Natural killer cell treated with Interleukin-12 subunit alpha and Interleukin-12 subunit beta and Interleukin-15 and Interleukin-18, amount 100 ng/mL, for 72 hours (primary cell): Measurements from ENCODE around the gene OPRM1. TPM values are rescaled to one million over a fixed set of nuclear protein-coding genes. Genes with fewer than 3 reads are reported as not detected.
A peak's percentile ranks its signal among the peaks of the same experiment; 100 is the strongest.

Source experiments
- ATAC-seq, 2 donors: fragments of 150-1000 bp; cut with Tn5 transposase in 1 of 2; sonication (Bioruptor Pico), chemical (Tn5 transposase) in 1 of 2; 2 replicates each; pipeline ENCODE4 v1.10.0; 2021
- DNase-seq: peaks from one replicate; pipeline ENCODE4 v3.0.0; 2022; ENCODE audit warnings: low spot score
- H3K27ac Mint-ChIP-seq, 2 donors: 1 replicate in 1 of 2; 2 replicates in 1 of 2; pipeline ENCODE4 v1.8.0; 2022; ENCODE audit warnings: mixed read lengths in 2 of 2, mild to moderate bottlenecking in 1 of 2, moderate library complexity in 1 of 2
- H3K27me3 Mint-ChIP-seq, 2 donors: 1 replicate in 1 of 2; 2 replicates in 1 of 2; pipeline ENCODE4 v1.8.0; 2022; ENCODE audit warnings: mixed read lengths in 2 of 2
- H3K36me3 Mint-ChIP-seq: one replicate; pipeline ENCODE4 v1.8.0; 2022; ENCODE audit warnings: mixed read lengths
- H3K4me1 Mint-ChIP-seq, 2 donors: 1 replicate in 1 of 2; 2 replicates in 1 of 2; pipeline ENCODE4 v1.8.0; 2022; ENCODE audit warnings: low read depth in 2 of 2, mixed read lengths in 2 of 2, mild to moderate bottlenecking in 1 of 2
- H3K4me3 Mint-ChIP-seq: one replicate; pipeline ENCODE4 v1.8.0; 2022; ENCODE audit warnings: mixed read lengths
- H3K9me3 Mint-ChIP-seq: 2 replicates; pipeline ENCODE4 v1.8.0; 2022; ENCODE audit warnings: mixed read lengths
- total RNA-seq, 2 donors: library from RNA; stranded (reverse); gene quantifications; one replicate each; pipeline ENCODE4 v1.2.3, GENCODE V29; 2022

Gene OPRM1
- total RNA-seq, 2 donors from 2014 or later: not detected

DNA sequence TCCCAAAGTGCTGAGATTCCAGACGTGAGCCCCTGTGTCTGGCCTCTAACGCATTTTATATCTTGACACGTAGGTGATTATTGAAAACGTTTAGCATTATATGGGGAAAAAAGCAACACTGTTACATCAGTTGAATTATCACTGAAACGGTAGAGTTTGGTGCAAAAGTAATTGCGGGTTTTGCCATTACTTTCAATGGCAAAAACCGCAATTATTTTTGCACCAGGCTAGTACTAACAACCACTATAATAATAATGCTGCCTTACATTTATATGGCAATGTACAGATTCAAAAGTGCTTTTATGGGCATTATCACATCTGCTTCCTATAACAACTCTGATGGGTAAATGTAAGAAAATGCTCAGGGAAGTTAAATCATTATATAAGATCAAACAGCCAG lies 57.3 kb downstream of the OPRM1 start:
- no peaks in the 10 kb centered on the region for H3K36me3 Mint-ChIP-seq
- DNase-seq: no peak
- no peak overlapping the region for H3K4me3 Mint-ChIP-seq
- H3K9me3 Mint-ChIP-seq: peaks cover 4% of the 10 kb centered on the region
- H3K27me3 Mint-ChIP-seq: peaks cover 0 to 8% of the 10 kb centered on the region in 2 donors
- no peaks in the 10 kb centered on the region for H3K4me1 Mint-ChIP-seq
- ATAC-seq: no peak
- no peak overlapping the region for H3K27ac Mint-ChIP-seq

- Mint-ChIP-seq H3K27ac (no peak overlapping the region), H3K27me3 (peaks cover 0 to 9% of the 10 kb centered on the region in 2 donors), H3K4me1 (no peaks in the 10 kb centered on the region), H3K36me3 (no peaks in the 10 kb centered on the region), H3K9me3 (peaks cover 4% of the 10 kb centered on the region), H3K4me3 (no peak overlapping the region)
- DNase-seq: no peak
- no peak for ATAC-seq
Measured at GRCh38 chr6:154096834-154097233, 57.8 kb downstream of the OPRM1 start.

DNA sequence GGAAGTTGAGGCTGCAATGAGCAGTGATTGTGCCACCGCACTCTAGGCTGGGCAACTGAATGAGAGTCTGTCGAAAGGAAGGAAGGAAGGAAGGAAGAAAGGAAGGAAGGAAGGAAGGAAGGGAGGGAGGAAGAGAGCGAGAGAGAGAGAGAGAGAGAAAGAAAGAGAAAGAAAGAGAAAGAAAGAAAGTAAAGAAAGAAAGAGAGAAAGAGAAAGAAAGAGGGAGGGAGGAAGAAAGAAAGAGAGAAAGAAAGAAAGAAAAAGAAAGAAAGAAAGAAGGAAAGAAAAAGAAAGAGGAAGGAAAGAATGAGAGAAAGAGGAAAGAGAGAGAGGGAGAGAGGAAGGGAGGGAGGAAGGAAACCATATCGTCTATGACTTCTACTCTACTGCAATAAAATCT lies 60.2 kb downstream of the OPRM1 start:
- H3K27me3 Mint-ChIP-seq: peaks cover 7 to 14% of the 10 kb centered on the region in 2 donors
- no peak for DNase-seq
- H3K27ac Mint-ChIP-seq: no peak overlapping the region
- H3K36me3 Mint-ChIP-seq: no peaks in the 10 kb centered on the region
- ATAC-seq: no peak
- H3K4me3 Mint-ChIP-seq: no peak overlapping the region
- peaks cover 4% of the 10 kb centered on the region for H3K9me3 Mint-ChIP-seq
- no peaks in the 10 kb centered on the region for H3K4me1 Mint-ChIP-seq

DNA sequence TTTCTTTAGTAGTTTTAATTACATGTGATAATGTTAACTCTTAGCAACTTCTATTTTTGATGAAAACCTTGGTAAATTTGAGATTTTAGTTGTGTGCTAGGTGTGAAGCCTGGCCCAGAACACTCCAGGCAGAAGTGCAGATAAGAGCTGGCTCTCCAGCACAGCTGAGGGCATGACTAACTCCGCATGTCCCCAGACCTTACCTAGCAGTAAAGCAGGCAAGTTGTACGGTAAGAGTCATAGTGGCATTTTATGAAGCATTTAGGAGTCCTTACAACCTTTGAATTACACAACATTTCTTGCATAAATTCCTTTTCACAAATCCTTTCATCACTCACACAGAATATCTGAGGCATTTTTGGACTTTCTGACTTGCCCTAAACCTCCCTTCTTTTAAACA lies 67.2 kb downstream of the OPRM1 start:
- DNase-seq (no peak), ATAC-seq (no peak)
- no peaks in the 10 kb centered on the region for H3K36me3 Mint-ChIP-seq
- no peaks in the 10 kb centered on the region for H3K4me1 Mint-ChIP-seq
- no peak overlapping the region for H3K27ac Mint-ChIP-seq
- H3K27me3 Mint-ChIP-seq: peaks cover 7 to 15% of the 10 kb centered on the region in 2 donors
- no peaks in the 10 kb centered on the region for H3K9me3 Mint-ChIP-seq
- no peak overlapping the region for H3K4me3 Mint-ChIP-seq

GRCh38 chr6:154111025-154111424 lies 72.0 kb downstream of the OPRM1 start:
- H3K4me3 Mint-ChIP-seq: no peak overlapping the region
- peaks cover 0 to 2% of the 10 kb centered on the region in 2 donors for H3K4me1 Mint-ChIP-seq
- DNase-seq (no peak), ATAC-seq (no peak)
- H3K27ac Mint-ChIP-seq: no peak overlapping the region
- H3K27me3 Mint-ChIP-seq: peaks cover 0 to 8% of the 10 kb centered on the region in 2 donors
- H3K9me3 Mint-ChIP-seq: no peaks in the 10 kb centered on the region
- H3K36me3 Mint-ChIP-seq: no peaks in the 10 kb centered on the region

GRCh38 chr6:154112181-154112809 lies 73.3 kb downstream of the OPRM1 start:
- DNase-seq (no peak), ATAC-seq (peak; percentile 57 to 75)
- Mint-ChIP-seq H3K4me1 (peaks cover 0 to 2% of the 10 kb centered on the region in 2 donors), H3K27me3 (peaks cover 5 to 9% of the 10 kb centered on the region in 2 donors), H3K4me3 (no peak overlapping the region), H3K9me3 (no peaks in the 10 kb centered on the region), H3K27ac (no peak overlapping the region), H3K36me3 (no peaks in the 10 kb centered on the region)

- H3K4me3 Mint-ChIP-seq: no peak overlapping the region
- H3K4me1 Mint-ChIP-seq: peaks cover 0 to 2% of the 10 kb centered on the region in 2 donors
- no peak overlapping the region for H3K27ac Mint-ChIP-seq
- peaks cover 7 to 12% of the 10 kb centered on the region in 2 donors for H3K27me3 Mint-ChIP-seq
- no peaks in the 10 kb centered on the region for H3K9me3 Mint-ChIP-seq
- no peaks in the 10 kb centered on the region for H3K36me3 Mint-ChIP-seq
- ATAC-seq: no peak
- DNase-seq: no peak
Measured at GRCh38 chr6:154113392-154113791, 74.4 kb downstream of the OPRM1 start.

GRCh38 chr6:154117485-154117884 lies 78.4 kb downstream of the OPRM1 start:
- Mint-ChIP-seq H3K9me3 (no peaks in the 10 kb centered on the region), H3K4me1 (no peaks in the 10 kb centered on the region), H3K36me3 (no peaks in the 10 kb centered on the region), H3K27me3 (peaks cover 10 to 21% of the 10 kb centered on the region in 2 donors), H3K27ac (no peak overlapping the region), H3K4me3 (no peak overlapping the region)
- no peak for ATAC-seq
- DNase-seq: no peak

GRCh38 chr6:154122195-154122925 lies 83.3 kb downstream of the OPRM1 start:
- no peak for DNase-seq
- H3K27me3 Mint-ChIP-seq: peaks cover 10 to 21% of the 10 kb centered on the region in 2 donors
- peaks cover 10 to 11% of the 10 kb centered on the region in 2 donors for H3K4me1 Mint-ChIP-seq
- no peak overlapping the region for H3K27ac Mint-ChIP-seq
- H3K36me3 Mint-ChIP-seq: no peaks in the 10 kb centered on the region
- no peaks in the 10 kb centered on the region for H3K9me3 Mint-ChIP-seq
- no peak overlapping the region for H3K4me3 Mint-ChIP-seq
- ATAC-seq: no peak

GRCh38 chr6:154123155-154123956 lies 84.3 kb downstream of the OPRM1 start:
- Mint-ChIP-seq H3K4me3 (no peak overlapping the region), H3K27ac (peak overlapping the region in 1 of 2 donors; percentile 11), H3K4me1 (peaks cover 10 to 11% of the 10 kb centered on the region in 2 donors), H3K27me3 (peaks cover 8 to 21% of the 10 kb centered on the region in 2 donors), H3K36me3 (no peaks in the 10 kb centered on the region), H3K9me3 (no peaks in the 10 kb centered on the region)
- DNase-seq (no peak), ATAC-seq (no peak)

- ATAC-seq (no peak), DNase-seq (no peak)
- peaks cover 8 to 9% of the 10 kb centered on the region in 2 donors for H3K27me3 Mint-ChIP-seq
- H3K4me1 Mint-ChIP-seq: peaks cover 10 to 11% of the 10 kb centered on the region in 2 donors
- H3K36me3 Mint-ChIP-seq: no peaks in the 10 kb centered on the region
- H3K9me3 Mint-ChIP-seq: no peaks in the 10 kb centered on the region
- peak overlapping the region in 1 of 2 donors; percentile 83 for H3K27ac Mint-ChIP-seq
- H3K4me3 Mint-ChIP-seq: no peak overlapping the region
Measured at GRCh38 chr6:154125421-154125820, 86.4 kb downstream of the OPRM1 start.

- ATAC-seq (no peak), DNase-seq (no peak)
- H3K9me3 Mint-ChIP-seq: no peaks in the 10 kb centered on the region
- no peak overlapping the region for H3K4me3 Mint-ChIP-seq
- H3K36me3 Mint-ChIP-seq: no peaks in the 10 kb centered on the region
- peaks cover 5 to 16% of the 10 kb centered on the region in 2 donors for H3K27me3 Mint-ChIP-seq
- H3K4me1 Mint-ChIP-seq: peaks cover 10 to 11% of the 10 kb centered on the region in 2 donors
- H3K27ac Mint-ChIP-seq: no peak overlapping the region
Measured at GRCh38 chr6:154127657-154128056, 88.6 kb downstream of the OPRM1 start.

GRCh38 chr6:154134471-154135147 lies 95.6 kb downstream of the OPRM1 start:
- Mint-ChIP-seq H3K4me3 (no peak overlapping the region), H3K27me3 (peaks cover 6 to 15% of the 10 kb centered on the region in 2 donors), H3K27ac (no peak overlapping the region), H3K4me1 (peaks cover 0 to 6% of the 10 kb centered on the region in 2 donors), H3K36me3 (no peaks in the 10 kb centered on the region), H3K9me3 (no peaks in the 10 kb centered on the region)
- ATAC-seq (peak in 1 of 2 donors; percentile 28), DNase-seq (no peak)
